Keratinocyte (primary cell): Measurements from ENCODE around the gene ARPIN. TPM values are rescaled to one million over a fixed set of nuclear protein-coding genes. Genes with fewer than 3 reads are reported as not detected.

Source experiments
- DNase-seq: peaks from one replicate; pipeline ENCODE4 v3.0.0-alpha.2; 2011; ENCODE audit warnings: low read depth, missing footprints, low spot score
- FAIRE-seq: peaks from 2 replicates; lab custom pipeline; 2011; peaks lifted over from hg19 to GRCh38; lab: Jason Lieb, UNC
- H2AFZ ChIP-seq: 2 replicates; pipeline ENCODE4 v1.6.0; 2012; ENCODE audit warnings: low read length, control low read depth, inconsistent platforms; ENCODE audit not compliant: control insufficient read depth
- H3K27ac ChIP-seq: 2 replicates; pipeline ENCODE4 v1.5.1; 2011; ENCODE audit warnings: low read length; ENCODE audit not compliant: control insufficient read depth, insufficient read depth
- H3K27me3 ChIP-seq: 3 replicates; pipeline ENCODE4 v1.6.0; 2011; ENCODE audit warnings: low read length; ENCODE audit not compliant: control insufficient read depth, insufficient read depth; ENCODE audit errors: extremely low read depth
- H3K36me3 ChIP-seq, 2 experiments: 2 replicates in 1 of 2; 3 replicates in 1 of 2; pipeline ENCODE4 v1.5.1; 2011; ENCODE audit warnings: low read length in 2 of 2, mild to moderate bottlenecking in 1 of 2; ENCODE audit not compliant: control insufficient read depth in 2 of 2, insufficient read depth in 2 of 2; ENCODE audit errors: extremely low read depth in 1 of 2
- H3K4me1 ChIP-seq: 3 replicates; pipeline ENCODE4 v1.5.1; 2011; ENCODE audit warnings: low read length; ENCODE audit not compliant: control insufficient read depth, insufficient read depth; ENCODE audit errors: extremely low read depth
- H3K4me2 ChIP-seq: 3 replicates; pipeline ENCODE4 v1.6.0; 2011; ENCODE audit warnings: low read depth, low read length; ENCODE audit not compliant: control insufficient read depth, insufficient read depth; ENCODE audit errors: extremely low read depth
- H3K4me3 ChIP-seq, 3 experiments: fragments of 200-600 bp in 1 of 3; sonication (generic) in 1 of 3; 2 replicates in 2 of 3; 3 replicates in 1 of 3; pipeline ENCODE4 v1.5.1; 2011 to 2016; ENCODE audit warnings: low read length in 3 of 3, mild to moderate bottlenecking in 3 of 3, control low read depth in 2 of 3, inconsistent platforms in 1 of 3, low read depth in 1 of 3, mixed read lengths in 1 of 3, mixed run types in 1 of 3, moderate library complexity in 1 of 3; ENCODE audit not compliant: control insufficient read depth in 2 of 3, insufficient read depth in 2 of 3; ENCODE audit errors: extremely low read depth in 1 of 3
- H3K79me2 ChIP-seq: 2 replicates; pipeline ENCODE4 v1.6.0; 2012; ENCODE audit warnings: low read length; ENCODE audit not compliant: control insufficient read depth, insufficient read depth
- H3K9ac ChIP-seq: 3 replicates; pipeline ENCODE4 v1.6.0; 2011; ENCODE audit warnings: low read length; ENCODE audit not compliant: control insufficient read depth, insufficient read depth; ENCODE audit errors: extremely low read depth
- H3K9me1 ChIP-seq: 3 replicates; pipeline ENCODE4 v1.6.0; 2011; ENCODE audit warnings: low read length; ENCODE audit not compliant: control insufficient read depth, insufficient read depth; ENCODE audit errors: extremely low read depth
- H3K9me3 ChIP-seq: 2 replicates; pipeline ENCODE4 v1.5.1; 2012; ENCODE audit warnings: low read depth, low read length; ENCODE audit not compliant: control insufficient read depth
- H4K20me1 ChIP-seq: 3 replicates; pipeline ENCODE4 v1.6.0; 2011; ENCODE audit warnings: low read length; ENCODE audit not compliant: control insufficient read depth, insufficient read depth; ENCODE audit errors: extremely low read depth
- CTCF ChIP-seq, 3 experiments: IDR thresholded peaks in 1 of 3; conservative IDR thresholded peaks in 1 of 3; optimal IDR thresholded peaks in 1 of 3; 2 replicates in 2 of 3; 3 replicates in 1 of 3; pipeline versions ENCODE3 to v1.5.1; 2011; ENCODE audit warnings: low read length in 3 of 3, mild to moderate bottlenecking in 3 of 3, moderate library complexity in 2 of 3, control low read depth in 1 of 3, inconsistent platforms in 1 of 3; ENCODE audit not compliant: insufficient read depth in 2 of 3; ENCODE audit errors: extremely low read depth in 1 of 3
- EZH2 ChIP-seq: IDR thresholded peaks from one replicate; pipeline ENCODE4 v1.6.1; 2012; ENCODE audit warnings: inconsistent platforms, mild to moderate bottlenecking, low read length, moderate library complexity
- dilution Hi-C: fragments of 300-500 bp; cut with MboI; formaldehyde crosslinking; loops from one replicate; pipeline ENCODE4 v1.7.0; 2020; ENCODE audit warnings: low sequenced_read_pairs; ENCODE audit not compliant: extremely low pct_ligation_motif_present
- polyA plus RNA-seq, 5 experiments: library from polyadenylated mRNA; depleted of rRNA in 3 of 5; stranded (reverse) in 3 of 5; stranded (forward) in 1 of 5; unstranded in 1 of 5; fragments of >200 nt; gene quantifications; 1 replicate in 1 of 5; 2 replicates in 3 of 5; 3 replicates in 1 of 5; pipeline versions ENCODE4 v1.2.1 to v1.2.3, GENCODE V29; 2011 to 2012; ENCODE audit warnings: missing spikeins in 2 of 5, low read depth in 1 of 5, low replicate concordance in 1 of 5

The ARPIN gene
- polyA plus RNA-seq, 1 donor (not counting 4 experiments of a cell fraction or from before 2014, with no cell fraction given): 9.0 TPM

DNA sequence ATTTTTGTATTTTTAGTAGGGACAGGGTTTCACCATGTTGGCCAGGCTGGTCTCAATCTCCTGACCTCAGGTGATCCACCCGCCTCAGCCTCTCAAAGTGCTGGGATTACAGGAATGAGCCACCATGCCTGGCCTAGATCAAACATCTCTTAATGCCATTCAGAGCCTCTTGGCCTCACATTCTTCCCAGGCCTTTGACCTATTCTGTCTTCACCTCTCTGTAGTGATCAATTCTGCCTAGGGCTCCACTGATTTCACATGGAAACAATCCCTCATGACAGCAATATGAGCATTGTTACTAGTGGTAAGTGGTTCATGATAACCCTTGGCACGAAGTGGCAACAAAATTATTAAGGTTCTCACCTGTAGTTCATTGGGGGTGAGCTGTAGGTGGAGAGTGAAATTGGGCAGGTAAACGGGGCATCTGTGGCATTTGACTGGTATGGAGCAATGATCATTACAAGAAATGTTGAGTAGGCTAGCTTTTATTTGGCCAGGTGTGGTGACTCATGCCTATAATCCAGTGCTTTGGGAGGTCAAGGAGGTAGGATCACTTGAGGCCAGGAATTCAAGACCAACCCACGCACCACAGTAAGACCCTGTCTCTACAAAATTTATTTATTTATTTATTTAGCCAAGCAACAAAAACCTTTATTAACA is 4.8 kb upstream of the ARPIN start:
- H3K4me2 ChIP-seq: no peak overlapping the region
- TF ChIP-seq CTCF (optimal IDR thresholded peaks at IDR 0.05 in 1 of 3, IDR thresholded peaks at IDR 0.05 in 1 of 3, conservative IDR thresholded peaks at IDR 0.05 in 1 of 3; ENCODE audit: extremely low read depth in 1 of 3, insufficient read depth in 2 of 3, low read length in 3 of 3): no peak
- no peak for TF ChIP-seq EZH2
- H3K9me3 ChIP-seq: no peaks in the 10 kb centered on the region
- no peak overlapping the region for H3K4me3 ChIP-seq
- no peaks in the 10 kb centered on the region for H3K79me2 ChIP-seq
- peaks cover 9% of the 10 kb centered on the region for H3K4me1 ChIP-seq
- H3K9ac ChIP-seq: no peak overlapping the region
- H3K27me3 ChIP-seq: no peaks in the 10 kb centered on the region
- no peaks in the 10 kb centered on the region for H4K20me1 ChIP-seq
- FAIRE-seq (no peak), DNase-seq (no peak)
- H3K9me1 ChIP-seq: no peaks in the 10 kb centered on the region
- no peak overlapping the region for H2AFZ ChIP-seq
- H3K36me3 ChIP-seq: no peaks in the 10 kb centered on the region
- dilution Hi-C loops: no loop called here
- no peak overlapping the region for H3K27ac ChIP-seq

- no peak overlapping the region for H3K27ac ChIP-seq
- H2AFZ ChIP-seq: no peak overlapping the region
- no peak for DNase-seq
- H3K36me3 ChIP-seq: no peaks in the 10 kb centered on the region
- TF ChIP-seq EZH2 (no peak), CTCF (optimal IDR thresholded peaks at IDR 0.05 in 1 of 3, IDR thresholded peaks at IDR 0.05 in 1 of 3, conservative IDR thresholded peaks at IDR 0.05 in 1 of 3; ENCODE audit: extremely low read depth in 1 of 3, insufficient read depth in 2 of 3, low read length in 3 of 3) (no peak)
- FAIRE-seq: no peak
- no peaks in the 10 kb centered on the region for H3K9me1 ChIP-seq
- no peaks in the 10 kb centered on the region for H3K9me3 ChIP-seq
- H3K4me2 ChIP-seq: no peak overlapping the region
- H3K4me3 ChIP-seq: no peak overlapping the region
- H3K79me2 ChIP-seq: no peaks in the 10 kb centered on the region
- dilution Hi-C loops: no loop called here
- H4K20me1 ChIP-seq: no peaks in the 10 kb centered on the region
- no peak overlapping the region for H3K9ac ChIP-seq
- H3K4me1 ChIP-seq: peaks cover 9% of the 10 kb centered on the region
- no peaks in the 10 kb centered on the region for H3K27me3 ChIP-seq
These were observed 3.9 kb upstream of the ARPIN start for GRCh38 chr15:89916660-89917059.
